Stimulated activated CD4-positive, alpha-beta T cell treated with anti-CD3 and anti-CD28 coated beads, TNF-alpha, amount 100 ng/mL, for 48 hours (primary cell): Measurements from ENCODE around the gene ZBTB3.
"Not testable (repeated sequence)": the region's sequence is repeated elsewhere in the genome, so short reads cannot be mapped to it uniquely, and the experiment has no call there.

Experiments used
- DNase-seq, 3 donors: peaks; one replicate each; pipeline ENCODE4 v3.0.0-alpha.2; 2020; ENCODE audit warnings: low read depth in 3 of 3

ZBTB3 gene

DNA sequence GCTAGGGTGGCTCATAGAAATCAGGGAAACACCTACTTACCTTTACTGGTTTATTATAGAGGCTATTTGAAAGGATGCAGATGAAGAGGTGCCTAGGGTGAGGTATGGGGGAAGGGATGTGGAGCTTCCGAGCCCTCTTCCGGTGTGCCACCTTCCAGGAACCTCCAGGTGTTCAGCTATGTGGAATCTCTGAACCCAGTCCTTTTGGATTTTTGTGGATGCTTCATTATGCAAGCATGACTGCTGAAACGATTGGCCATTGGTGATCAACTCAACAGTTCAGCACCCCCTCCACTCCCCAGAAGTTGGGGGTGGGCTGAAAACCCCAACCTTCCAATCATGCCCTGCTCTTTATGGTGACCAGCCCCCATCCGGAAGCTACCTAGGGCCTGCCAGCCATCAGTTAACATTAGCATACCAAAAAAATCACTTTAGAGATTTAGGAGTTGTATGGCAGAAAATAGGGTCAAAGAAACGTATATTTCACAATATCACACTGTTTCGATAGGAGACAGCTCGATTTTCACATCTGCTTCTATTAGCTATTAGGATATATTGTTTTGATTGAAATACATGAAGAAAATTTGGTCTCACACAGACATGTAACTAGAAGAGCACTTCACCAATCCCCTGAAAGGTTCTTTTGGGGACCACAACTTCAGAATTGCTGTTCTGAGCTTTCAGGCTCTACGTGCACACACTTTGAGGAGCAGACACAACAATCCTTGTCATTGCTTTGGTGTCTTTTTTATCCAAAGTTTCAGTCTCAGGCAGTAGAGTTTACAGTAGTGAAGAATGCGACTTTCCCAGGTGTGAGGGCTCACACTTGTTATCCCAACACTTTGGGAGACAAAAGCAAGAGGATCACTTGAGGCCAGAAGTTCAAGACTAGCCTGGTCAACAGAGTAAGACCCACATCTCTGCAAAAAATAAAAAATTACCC lies 4.2 kb upstream of the ZBTB3 start:
- DNase-seq, result no peak

DNA sequence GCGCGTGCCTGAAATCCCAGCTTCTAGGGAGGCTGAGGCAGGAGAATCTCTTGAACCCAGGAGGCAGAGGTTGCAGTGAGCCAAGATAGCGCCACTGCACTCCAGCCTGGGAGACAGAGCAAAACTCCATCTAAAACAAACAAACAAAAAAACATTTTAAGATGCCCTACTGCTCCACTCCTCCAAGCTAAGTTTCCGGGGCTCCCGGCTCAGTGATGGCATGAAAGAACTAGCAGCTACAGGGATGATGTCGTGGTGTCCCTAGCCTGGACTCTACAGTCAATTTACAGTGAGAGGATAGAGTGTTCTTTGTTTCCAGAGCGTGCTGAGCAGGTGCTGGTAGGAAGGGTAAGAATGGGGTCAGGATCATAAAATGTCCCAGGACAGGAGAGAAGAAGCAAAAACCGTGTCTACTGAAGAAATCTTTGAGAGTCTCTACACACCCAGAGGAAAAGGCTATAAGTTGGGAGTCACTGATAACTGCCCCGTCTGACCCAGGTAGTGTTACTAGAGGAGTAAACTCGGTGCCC lies 1.2 kb upstream of the ZBTB3 start:
- no peak for DNase-seq

DNA sequence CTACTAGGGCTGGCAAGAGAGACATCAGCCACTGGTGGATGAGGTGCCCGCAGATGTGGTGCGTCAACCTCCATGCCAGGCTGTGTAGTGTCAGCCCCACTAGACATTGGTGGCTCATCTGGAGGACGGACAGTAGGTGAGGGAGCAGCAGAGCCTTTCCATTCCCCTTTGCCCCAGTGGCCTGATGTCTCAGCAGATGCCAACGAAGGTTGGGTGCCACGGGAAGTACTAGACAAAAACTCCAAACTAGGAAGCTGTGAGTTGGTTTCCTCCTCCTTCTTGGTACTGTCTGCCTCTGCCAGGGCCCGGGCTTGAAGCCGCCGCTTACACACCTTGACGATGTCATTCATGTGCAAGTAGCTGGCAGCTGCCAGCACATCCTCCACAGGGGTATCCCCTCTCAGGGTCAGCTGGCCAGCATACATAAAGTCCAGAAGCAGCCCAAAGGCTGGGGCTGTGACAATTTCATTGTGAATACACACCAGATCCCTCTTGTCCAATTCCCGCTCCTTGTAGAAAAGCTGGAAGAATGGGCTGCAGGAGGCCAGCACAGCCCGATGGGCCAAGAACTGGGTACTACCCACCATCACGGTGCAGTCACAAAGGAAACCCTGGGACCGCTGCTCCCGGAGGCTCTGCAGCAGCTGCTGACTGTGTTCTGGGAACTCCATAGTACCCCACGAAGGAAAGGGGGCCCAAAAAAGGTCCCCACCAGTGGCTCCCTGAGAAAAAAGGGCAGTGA lies 795 bp downstream of the ZBTB3 start:
- no peak for DNase-seq

DNA sequence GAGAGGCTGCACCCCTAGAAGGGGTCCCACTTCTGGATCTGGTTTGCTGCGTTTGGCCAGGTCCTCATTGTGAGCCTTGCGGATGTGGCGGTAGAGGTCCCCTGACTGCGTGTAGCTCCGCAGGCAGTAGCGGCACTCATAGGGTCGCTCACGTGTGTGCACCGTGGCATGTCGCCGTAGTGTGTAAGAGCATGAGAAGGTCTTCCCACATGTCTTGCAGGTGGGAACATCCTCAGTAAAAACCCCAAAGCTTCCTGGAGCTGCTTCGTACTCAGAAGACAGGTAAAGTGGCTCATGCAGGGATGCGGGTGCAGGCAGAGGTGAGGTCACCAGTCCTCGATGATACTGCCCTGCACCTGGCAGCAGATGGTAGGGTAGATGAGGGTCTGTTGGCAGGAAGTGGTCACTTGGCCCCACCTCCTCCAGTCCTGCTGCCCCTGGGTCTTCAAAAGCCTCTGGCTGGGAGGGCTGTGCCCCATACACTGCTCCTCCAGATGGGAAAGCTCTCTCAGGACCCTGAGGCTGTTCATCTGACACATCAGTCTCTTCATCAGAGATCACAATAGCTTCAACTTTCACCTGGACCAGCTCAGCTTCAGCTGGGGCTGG lies 1.7 kb downstream of the ZBTB3 start:
- no peak for DNase-seq

DNA sequence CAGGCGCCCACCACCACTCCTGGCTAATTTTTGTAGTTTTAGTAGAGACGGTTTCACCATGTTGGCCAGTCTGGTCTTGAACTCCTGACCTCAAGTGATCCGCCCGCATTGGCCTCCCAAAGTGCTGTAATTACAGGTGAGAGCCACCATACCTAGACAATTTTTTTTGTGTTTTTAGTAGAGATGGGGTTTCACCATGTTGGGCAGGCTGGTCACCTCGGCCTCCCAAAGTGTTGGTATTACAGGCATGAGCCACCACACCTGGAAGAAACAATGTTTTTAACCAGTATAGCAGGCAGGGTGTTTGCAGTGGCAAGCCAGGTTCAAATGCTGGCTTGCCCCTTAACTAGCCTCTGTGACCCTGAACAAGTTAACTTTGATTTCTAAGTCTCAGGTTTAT lies 4.0 kb downstream of the ZBTB3 start:
- not testable (repeated sequence) for DNase-seq

DNA sequence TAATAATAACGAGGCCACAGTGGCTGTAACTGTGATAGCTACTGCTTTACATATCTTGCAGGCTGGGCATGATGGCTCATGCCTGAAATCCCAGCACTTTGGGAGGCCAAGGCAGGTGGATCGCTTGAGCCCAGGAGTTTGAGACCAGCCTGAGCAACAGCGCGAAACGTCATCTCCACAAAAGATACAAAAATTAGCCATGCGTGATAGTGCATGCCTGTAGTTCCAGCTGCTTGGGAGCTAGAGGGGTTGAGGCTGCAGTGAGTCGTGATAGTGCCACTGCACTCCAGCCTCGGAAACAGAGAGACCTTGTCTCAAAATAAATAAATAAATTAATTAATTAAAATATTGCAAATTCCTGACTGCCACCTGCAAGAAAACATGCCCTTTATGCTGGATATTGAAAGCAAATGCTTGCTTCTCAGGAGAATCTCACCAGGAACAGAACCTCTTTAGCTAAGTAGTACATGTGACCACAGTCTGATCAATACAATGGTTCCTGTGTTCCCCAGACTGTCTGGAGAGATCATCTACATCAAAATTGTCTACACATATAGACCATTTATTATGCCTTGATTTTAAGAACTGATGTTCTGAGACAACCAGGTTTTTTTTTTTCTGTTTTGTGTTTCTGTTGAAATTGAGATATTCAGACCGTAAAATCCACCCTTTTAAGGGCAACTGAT lies 6.3 kb downstream of the ZBTB3 start:
- DNase-seq, result no peak

DNA sequence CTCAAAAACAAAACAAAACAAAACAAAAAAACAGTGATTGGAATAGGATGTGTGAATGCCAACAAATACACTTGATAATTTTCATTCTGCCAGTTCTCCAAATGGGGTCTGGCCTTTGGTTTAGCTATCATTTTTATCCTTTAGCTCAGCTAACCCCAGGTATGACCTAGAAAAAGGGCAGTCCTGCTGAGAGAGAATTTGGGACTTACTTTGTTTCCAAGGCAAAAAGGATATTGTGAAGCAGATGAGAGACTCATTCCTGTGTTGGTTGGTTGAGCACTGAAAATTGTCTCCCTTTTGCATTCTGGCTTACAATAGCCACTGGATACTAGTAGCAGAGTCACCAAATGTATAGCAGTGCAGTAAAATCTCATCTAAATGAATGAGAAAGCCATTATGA lies 16.8 kb downstream of the ZBTB3 start:
- no peak for DNase-seq

DNA sequence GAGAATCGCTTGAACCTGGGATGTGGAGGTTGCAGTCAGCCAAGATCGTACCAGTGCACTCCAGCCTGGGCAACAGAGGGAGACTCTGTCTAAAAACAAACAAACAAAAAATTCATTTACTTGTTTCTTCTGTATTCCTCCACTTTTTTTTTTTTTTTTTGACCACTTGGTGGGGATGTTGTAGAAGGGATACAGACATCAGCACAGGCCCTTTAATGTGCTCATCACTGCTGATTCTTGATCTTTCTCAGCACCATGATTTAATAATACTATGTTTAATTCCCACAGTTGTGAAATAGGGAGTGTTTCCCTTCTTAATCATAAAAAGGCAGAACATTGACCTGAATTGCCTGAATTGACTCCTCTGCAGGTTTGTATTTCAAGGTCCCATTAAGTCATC lies 21.1 kb downstream of the ZBTB3 start:
- DNase-seq, result no peak

DNA sequence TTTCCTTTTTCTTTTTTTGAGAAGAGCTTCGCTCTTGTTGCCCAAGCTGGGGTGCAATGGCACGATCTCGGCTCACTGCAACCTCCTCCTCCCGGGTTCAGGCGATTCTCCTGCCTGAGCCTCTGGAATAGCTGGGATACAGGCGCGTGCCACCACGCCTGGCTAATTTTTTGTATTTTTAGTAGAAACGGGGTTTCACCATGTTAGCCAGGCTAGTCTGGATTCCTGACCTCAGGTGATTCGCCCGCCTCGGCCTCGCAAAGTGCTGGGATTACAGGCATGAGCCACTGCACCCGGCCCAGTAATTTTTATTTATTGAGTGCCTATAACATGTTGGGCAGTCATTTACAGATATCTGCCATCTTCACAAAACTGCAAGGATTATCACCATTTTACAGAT lies 23.9 kb downstream of the ZBTB3 start:
- DNase-seq, result not testable (repeated sequence)

DNA sequence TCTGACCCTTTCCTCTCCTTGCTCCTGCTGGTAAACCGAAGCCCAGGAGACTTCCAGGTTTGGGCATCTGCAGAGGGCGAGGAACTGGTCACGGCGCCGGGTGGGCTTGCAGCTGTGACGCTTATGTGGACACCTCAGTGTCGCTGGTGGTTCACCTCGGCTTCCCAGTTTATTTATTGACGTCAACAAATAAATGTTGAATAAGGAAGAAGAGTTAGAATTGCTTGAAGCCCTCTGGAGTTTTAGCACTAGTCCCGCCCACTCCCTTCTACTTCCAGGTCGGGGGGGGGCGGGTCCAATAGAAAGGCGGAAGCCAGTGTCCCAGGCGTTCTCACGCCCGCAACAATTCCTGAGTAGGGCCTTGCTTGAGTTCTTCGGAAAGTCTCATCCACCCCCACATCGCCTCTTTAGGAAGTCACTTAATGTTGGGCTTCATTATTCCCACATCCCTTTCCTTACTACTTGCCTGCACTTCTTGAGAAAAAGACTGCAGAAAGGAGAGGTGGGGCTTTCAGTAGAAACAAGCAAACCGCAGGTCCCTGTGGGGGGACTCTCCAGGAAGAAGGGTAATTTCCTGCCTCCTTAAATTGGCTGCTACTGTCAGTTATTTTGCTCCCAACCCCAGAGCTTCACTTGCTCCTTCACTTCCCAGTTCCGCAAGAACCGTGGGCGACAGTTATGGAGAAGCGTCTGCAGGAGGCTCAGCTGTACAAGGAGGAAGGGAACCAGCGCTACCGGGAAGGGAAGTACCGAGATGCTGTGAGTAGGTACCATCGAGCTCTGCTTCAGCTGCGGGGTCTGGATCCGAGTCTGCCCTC lies 25.6 kb downstream of the ZBTB3 start, which contains the start of gene TTC9C:
TSS of gene TTC9C (plus strand) at position 316 of the 818 bp plus-strand sequence. CDS start at position 679, 363 bp downstream.
- DNase-seq, result peak; percentile 65 to 90 (median 74)

DNA sequence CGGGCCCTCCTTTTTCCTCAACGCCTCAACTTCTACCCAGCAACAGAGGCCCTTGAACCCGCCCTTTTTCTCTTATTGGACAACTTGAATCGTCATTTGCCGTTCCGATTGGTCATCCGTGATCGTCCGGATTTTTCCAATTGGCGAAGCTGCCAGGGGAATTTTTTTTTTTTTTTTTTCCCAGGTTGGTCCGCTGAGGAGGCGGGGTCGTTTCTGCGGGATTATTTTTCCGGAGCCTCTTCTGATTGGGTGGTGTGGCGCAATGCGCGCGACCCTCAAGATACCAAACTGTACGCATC lies 26.1 kb downstream of the ZBTB3 start:
- DNase-seq, result peak; percentile 61 to 75 (median 74)

DNA sequence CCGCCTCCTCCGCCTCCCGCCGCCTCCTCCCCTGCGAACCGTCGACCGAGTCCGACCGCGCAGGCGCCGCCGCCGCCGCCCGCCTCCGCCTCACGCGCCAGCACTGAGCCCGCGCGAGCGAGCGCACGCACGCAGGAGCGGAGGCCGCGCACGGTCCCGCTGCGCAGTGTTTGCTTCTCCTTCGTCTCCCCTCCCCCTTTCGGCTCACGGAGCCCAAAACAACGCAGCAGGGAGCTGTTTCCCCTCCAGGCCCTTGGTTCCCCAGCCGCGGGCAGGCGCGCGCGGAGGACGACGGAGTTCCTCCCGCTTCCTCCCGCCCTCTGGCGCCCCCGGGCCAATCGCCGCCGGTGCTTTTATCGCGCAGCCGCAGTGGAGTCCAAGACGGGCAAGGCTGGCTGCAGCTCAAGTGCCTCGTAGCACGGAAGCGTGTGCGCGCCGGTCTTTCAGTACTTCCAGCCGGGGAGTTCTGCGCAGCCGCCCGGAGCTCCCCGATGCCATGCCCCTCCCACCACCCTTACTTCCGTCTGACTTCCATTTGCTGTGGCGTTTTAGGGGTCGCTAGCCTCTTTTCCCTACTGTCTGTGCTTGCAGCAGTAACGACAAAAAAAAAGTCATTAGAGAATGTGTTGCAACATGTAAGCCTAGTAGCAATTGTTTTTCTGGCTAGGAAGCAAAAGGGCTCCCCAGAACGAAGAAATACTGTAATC lies 26.6 kb downstream of the ZBTB3 start, which contains the start of gene HNRNPUL2:
TSS of gene HNRNPUL2 (minus strand) at position 293 of the 707 bp plus-strand sequence. CDS start 301 bp downstream, outside the sequence.
- peak; percentile 95 to 99 (median 95) for DNase-seq

DNA sequence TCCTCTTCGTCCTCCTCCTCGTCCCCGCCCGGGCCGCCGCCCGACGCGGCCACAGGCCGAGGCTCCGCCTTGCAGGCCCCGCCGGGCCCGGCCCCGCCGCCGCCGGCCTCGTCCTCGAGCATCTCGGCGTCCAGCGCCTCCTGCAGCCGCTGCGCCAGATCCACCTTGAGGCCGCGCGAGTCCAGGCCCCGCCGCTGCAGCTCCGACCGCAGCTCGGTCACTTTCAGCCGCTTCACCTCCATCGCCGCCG lies 27.1 kb downstream of the ZBTB3 start:
- peak in 1 of 3 donors; percentile 17 for DNase-seq

DNA sequence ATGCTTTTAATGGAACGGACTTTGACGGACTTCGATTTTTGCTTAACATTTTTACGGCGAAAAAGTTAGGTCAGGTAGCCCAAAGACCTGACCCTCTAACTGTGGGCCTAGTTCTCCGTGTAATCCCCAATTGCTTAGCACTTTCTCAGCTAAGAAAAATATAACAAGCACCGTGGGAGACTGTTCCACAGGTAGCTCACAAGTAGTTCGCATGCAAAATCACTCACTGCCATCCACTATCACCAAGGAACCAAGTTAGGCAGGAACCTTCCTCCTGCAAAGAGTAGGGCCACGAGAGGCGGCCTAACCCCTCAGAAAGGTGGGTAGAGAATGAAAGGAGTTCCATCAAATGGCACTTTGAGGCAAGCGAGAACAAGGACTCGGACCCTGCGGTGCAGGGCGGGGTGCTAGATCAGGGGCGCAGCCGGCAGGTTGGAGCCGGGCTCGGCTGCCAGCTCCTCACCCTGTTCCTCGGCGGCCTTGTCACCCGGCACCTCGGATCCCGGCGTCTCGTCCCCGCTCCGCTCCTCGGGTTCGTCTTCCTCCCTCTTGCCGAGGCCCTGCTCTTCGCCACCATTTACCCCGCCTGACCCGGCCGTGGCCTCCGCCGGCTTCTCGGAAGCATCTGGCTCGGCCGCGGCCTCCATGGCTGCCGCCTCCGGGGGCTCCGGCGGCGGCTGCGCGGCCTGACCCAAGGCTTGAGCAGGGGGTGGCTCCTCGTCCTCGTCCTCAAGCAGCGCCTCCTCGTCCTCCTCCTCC lies 27.6 kb downstream of the ZBTB3 start:
- no peak for DNase-seq

DNA sequence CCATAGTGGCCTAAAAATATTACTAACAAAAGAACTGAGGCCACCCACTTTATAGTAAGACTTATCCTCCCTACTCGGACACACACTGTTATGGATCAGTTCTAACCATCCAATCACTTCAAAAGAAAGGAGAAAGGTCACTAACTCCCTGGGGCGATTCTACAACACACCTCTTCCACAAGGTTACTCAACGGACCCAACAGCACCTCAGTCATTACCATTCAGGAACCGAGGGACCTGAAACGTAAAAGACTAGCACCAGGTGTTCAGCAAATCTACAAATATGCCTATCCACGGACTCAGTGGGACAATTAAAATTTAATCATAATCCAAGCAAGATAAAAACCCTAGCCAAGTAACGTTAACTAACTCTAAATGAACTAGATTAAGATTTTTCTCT lies 28.3 kb downstream of the ZBTB3 start:
- no peak for DNase-seq

DNA sequence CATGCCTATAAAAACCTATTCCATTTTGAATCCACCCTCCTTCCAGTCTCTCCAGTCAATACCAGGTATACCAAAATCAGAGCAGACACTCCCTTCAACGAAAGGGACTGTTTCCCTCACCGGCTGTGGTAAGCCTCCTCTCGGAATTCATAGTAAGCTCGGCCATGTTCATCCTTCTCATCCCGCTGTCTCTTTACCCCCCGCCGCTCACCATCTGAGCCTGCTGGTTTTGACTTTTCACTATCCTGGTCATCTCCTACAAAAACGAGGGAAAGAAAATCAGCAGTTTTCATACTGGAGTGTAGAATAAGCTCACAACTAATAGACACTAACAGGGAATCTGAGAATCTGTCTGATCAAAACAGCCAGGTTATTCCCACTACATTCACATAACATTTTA lies 29.8 kb downstream of the ZBTB3 start:
- no peak for DNase-seq

DNA sequence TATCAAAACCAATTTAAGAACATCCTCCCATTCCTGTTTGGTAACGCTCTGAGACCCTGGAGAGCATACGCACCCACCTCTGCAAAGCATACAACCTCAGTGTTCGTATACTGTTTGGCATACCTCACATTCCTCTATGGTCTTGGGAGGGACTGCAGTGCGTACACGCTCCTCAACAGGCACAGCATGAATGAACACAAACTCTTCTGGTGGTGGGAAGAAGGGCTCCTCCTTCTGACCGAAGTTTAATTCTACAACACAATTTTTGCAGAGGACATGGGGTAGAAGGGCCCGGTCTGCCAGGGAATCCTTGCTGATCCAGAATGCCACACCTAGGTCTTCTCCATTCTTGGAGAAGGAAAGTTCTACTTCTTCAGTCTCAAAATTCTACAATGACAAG lies 32.0 kb downstream of the ZBTB3 start:
- DNase-seq, result no peak

DNA sequence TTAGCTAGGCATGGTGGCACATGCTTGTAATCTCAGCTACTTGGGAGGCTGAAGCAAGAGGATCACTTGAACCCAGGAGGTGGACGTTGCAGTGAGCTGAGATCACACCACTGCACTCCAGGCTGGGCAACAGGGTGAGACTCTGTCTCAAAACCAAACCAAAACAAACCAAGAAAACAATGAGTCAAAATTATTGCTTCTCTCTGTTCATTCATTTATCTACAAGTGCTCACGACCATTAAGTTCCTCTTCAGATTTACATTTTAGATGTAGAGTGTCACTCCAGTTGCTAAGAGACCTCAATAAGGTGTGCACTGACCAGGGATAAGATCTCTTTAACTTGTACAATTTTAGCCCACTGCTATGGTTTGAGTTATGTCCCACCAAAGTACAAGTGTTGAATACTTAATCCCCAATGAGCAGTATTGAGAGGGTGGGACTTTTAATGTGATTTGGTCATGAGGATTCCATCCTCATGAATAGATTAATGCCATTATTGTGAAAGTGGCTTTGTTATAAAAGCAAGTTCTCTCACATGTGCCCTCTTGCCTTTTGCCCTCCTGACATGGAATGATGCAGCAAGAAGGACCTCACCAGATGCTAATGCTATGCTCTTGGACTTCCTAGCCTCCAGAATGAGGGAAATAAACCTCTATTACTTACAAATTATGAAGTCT lies 34.5 kb downstream of the ZBTB3 start:
- DNase-seq, result no peak

DNA sequence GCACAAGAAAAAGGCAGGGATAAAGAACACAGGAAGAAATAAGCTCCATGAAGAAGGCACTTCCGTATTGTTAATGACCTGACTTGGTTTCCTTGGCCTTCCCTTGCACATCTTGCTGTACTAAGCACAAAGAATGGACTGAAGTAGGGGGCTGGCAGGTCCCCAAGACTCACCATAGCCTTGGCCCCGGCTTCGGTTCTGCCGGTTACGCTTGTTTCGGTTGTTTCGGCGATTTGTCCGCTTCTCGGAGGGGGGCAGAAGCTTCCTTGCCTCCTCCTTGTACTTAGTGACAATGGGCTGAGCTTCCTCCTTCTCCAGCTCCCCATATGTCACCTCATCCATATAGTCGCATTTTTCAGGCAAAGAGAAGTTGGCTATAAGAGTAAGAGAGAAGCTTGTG lies 37.1 kb downstream of the ZBTB3 start:
- no peak for DNase-seq
